Fibroblast of lung (primary cell): ENCODE data around the gene PGC.

Experiments
- CTCF ChIP-seq, 2 donors: IDR thresholded peaks in 1 of 2; conservative IDR thresholded peaks in 1 of 2; 1 replicate in 1 of 2; 2 replicates in 1 of 2; pipeline ENCODE4 v1.5.1; 2011 to 2012; ENCODE audit warnings: low read length in 2 of 2, control low read depth in 1 of 2, inconsistent platforms in 1 of 2, low read depth in 1 of 2, mild to moderate bottlenecking in 1 of 2
- EZH2 ChIP-seq: IDR thresholded peaks from 2 replicates; pipeline ENCODE4 v1.5.1; 2012; ENCODE audit warnings: low read length, control low read depth, mild to moderate bottlenecking; ENCODE audit errors: missing control alignments

DNA sequence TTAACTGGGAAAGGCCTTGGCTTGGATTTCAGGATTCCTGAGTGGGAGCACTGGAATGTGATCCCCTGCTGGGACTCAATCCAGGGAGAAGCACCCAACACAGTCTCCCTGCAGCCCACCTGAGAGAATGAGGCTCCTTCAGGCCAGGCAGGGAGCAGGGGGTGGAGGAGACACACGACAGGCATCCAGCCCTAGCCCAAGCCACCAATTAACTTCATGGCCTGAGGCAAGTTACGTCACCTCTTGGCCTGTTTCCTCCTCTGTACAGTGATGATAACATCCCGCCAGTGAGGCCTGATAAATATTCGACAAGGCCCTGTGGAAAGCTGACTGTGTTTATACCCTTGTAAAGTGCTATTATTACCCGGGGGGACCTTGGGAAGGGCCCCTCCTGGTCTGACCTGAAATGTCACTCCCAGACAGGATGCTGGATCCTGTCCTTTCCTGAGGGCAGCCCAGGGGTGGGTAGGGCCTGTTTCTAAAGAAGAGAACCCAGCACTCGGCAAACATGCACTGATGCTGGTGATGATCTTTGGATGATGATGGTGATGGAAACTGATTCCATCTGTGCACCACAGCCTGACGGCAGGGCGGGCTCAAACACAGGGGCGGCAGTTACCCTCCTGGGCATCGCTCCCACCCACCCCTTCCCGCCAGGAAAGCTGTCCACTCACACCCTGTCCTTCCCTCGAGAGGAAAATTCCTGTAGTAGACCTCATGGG is 20.1 kb upstream of the PGC start:
- TF ChIP-seq CTCF (conservative IDR thresholded peaks at IDR 0.05 in 1 of 2, IDR thresholded peaks at IDR 0.05 in 1 of 2; ENCODE audit: low read depth in 1 of 2, low read length in 2 of 2) (no peak), EZH2 (no peak)
